Stimulated activated naive CD4-positive, alpha-beta T cell (primary cell): Measurements from ENCODE around the gene SPECC1L.
A peak's percentile ranks its signal among the peaks of the same experiment; 100 is the strongest.

ENCODE experiments used
- DNase-seq, 6 experiments: peaks; one replicate each; lab custom pipeline; 2025; lab: John Stamatoyannopoulos, UW

The SPECC1L gene

GRCh38 chr22:24359452-24360120, 89.0 kb downstream of the SPECC1L start:
- no peak for DNase-seq

GRCh38 chr22:24361976-24362646, 91.5 kb downstream of the SPECC1L start:
- no peak for DNase-seq

- DNase-seq: no peak
Measured at GRCh38 chr22:24363243-24363642, 92.6 kb downstream of the SPECC1L start.

- no peak for DNase-seq
Measured at GRCh38 chr22:24366701-24367100, 96.1 kb downstream of the SPECC1L start.

GRCh38 chr22:24367841-24368240, 97.2 kb downstream of the SPECC1L start:
- no peak for DNase-seq

- no peak for DNase-seq
Measured at GRCh38 chr22:24370401-24370800, 99.8 kb downstream of the SPECC1L start.

- DNase-seq: no peak
Measured at GRCh38 chr22:24376002-24376401, 105.4 kb downstream of the SPECC1L start.

- DNase-seq: no peak
Measured at GRCh38 chr22:24376586-24376985, 106.0 kb downstream of the SPECC1L start.

GRCh38 chr22:24379536-24379935, 108.9 kb downstream of the SPECC1L start:
- peak in 3 of 6 experiments; percentile 3 to 37 (median 31) for DNase-seq

- no peak for DNase-seq
Measured at GRCh38 chr22:24380220-24380904, 109.7 kb downstream of the SPECC1L start.

- DNase-seq: no peak
Measured at GRCh38 chr22:24380905-24381230, 110.2 kb downstream of the SPECC1L start.

- DNase-seq: no peak
Measured at GRCh38 chr22:24383061-24383460, 112.4 kb downstream of the SPECC1L start.

GRCh38 chr22:24384131-24384530, 113.5 kb downstream of the SPECC1L start:
- DNase-seq: no peak

- DNase-seq: no peak
Measured at GRCh38 chr22:24386937-24387471, 116.4 kb downstream of the SPECC1L start.

GRCh38 chr22:24389680-24390079, 119.0 kb downstream of the SPECC1L start:
- no peak for DNase-seq

GRCh38 chr22:24390156-24390555, 119.5 kb downstream of the SPECC1L start:
- DNase-seq: no peak

- DNase-seq: no peak
Measured at GRCh38 chr22:24390576-24390975, 119.9 kb downstream of the SPECC1L start.

- no peak for DNase-seq
Measured at GRCh38 chr22:24391836-24392217, 121.2 kb downstream of the SPECC1L start.

GRCh38 chr22:24392218-24392931, 121.7 kb downstream of the SPECC1L start:
- DNase-seq: no peak

GRCh38 chr22:24393012-24393559, 122.5 kb downstream of the SPECC1L start:
- DNase-seq: no peak

- no peak for DNase-seq
Measured at GRCh38 chr22:24393848-24394247, 123.2 kb downstream of the SPECC1L start.

- no peak for DNase-seq
Measured at GRCh38 chr22:24394254-24394653, 123.6 kb downstream of the SPECC1L start.
